Measurements from ENCODE around the gene SLC37A3. TPM values are rescaled to one million over a fixed set of nuclear protein-coding genes. Genes with fewer than 3 reads are reported as not detected.
A peak's percentile ranks its signal among the peaks of the same experiment; 100 is the strongest.
"Not testable (repeated sequence)": the region's sequence is repeated elsewhere in the genome, so short reads cannot be mapped to it uniquely, and the experiment has no call there.

Gene SLC37A3
- total RNA-seq, 8 experiments from 2014 or later: 32.0 to 61.2 (median 38.2) TPM

DNA sequence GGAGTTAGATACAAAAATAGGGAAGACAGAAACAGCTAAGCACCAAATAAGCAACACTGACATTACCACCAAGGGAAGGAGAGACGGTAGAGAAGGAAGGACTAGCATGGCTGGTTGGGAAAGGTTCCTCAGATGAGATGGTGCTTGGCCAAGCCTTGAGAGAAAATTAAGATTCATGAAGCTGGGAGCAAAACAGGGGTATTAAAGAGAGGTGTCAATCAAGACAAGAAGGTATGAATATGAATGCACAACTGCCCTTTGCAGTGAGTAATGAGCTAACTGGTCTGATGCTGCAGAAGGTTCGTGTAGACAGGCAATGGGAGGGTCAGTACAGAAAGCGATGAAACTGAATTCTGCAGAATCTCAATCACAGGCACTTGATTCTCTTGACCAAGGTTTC lies 67.7 kb downstream of the SLC37A3 start:
- peaks cover 0 to 3% of the 10 kb centered on the region in 2 donors for H3K4me1 ChIP-seq (replicated peaks in 1 of 2)
- ATAC-seq (replicated peaks in 6 of 8): no peak
- WGBS, 10 experiments: 45 to 100% (median 81%) methylated on average over 1 to 3 of the region's 3 CpGs; no CpG with 5 or more reads in 3 of the 10 experiments
- no peak overlapping the region for H3K4me3 ChIP-seq
- H3K27ac ChIP-seq: no peak overlapping the region
- in situ Hi-C loops (cut with MboI; ENCODE audit: low pct_unique_long_range_greater_than_20kb in 2 of 9, low sequenced_read_pairs in 9 of 9, unreplicated experiment in 9 of 9): no loop called here

DNA sequence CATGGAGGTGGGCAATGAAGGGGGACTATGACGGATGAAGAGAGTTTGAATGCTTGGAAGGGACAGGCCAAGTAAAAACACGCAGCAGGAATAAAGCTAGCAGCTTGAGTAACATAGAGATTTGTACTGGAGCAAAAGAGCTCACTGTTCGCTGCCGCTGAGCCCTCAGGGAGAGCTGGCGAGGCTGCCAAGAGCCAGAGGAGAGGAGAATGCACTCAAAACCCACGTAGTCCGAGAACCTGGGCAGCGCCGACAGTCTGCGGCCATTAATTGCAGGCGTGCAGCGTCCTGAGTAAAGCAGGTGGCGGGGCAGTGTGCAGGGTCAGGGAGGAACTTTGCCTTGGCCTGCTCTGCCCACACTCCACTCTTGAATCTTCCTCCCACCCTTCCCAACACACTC lies 68.2 kb downstream of the SLC37A3 start:
- no peak overlapping the region for H3K4me3 ChIP-seq
- 83 to 100% (median 97%) methylated on average over 2 to 5 of the region's 13 CpGs; no CpG with 5 or more reads in 4 of the 10 experiments for WGBS, 10 experiments
- no peak overlapping the region for H3K27ac ChIP-seq
- peaks cover 0 to 3% of the 10 kb centered on the region in 2 donors for H3K4me1 ChIP-seq (replicated peaks in 1 of 2)
- ATAC-seq (replicated peaks in 6 of 8): no peak
- in situ Hi-C loops (cut with MboI; ENCODE audit: low pct_unique_long_range_greater_than_20kb in 2 of 9, low sequenced_read_pairs in 9 of 9, unreplicated experiment in 9 of 9): no loop called here

DNA sequence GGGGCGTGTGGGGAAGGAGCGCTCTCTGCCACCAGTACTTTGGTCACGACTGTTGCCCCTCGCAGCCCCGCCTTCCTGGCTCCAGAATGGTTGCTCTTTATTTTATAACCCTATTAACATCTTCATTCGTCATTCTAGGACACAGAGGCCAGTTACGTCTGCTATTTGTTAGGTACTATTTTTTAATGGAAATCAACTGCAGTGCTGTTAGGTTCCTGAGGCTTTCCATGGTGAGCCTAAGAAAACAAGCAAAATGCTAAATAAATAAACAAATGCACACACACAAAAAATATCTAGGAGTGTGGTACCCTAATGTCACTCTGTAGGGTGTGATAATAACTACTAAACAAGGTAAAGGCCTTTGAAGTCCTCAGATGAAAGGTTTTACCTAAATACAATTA lies 71.1 kb downstream of the SLC37A3 start:
- peaks cover 8 to 13% of the 10 kb centered on the region in 2 donors for H3K4me1 ChIP-seq (replicated peaks in 1 of 2)
- ATAC-seq (replicated peaks in 6 of 8): peak in 1 of 8 experiments; percentile 21
- WGBS, 10 experiments: 25 to 100% (median 58%) methylated on average over 2 to 6 of the region's 7 CpGs; no CpG with 5 or more reads in 4 of the 10 experiments
- no peak overlapping the region for H3K4me3 ChIP-seq
- no peak overlapping the region for H3K27ac ChIP-seq
- in situ Hi-C loops (cut with MboI; ENCODE audit: low pct_unique_long_range_greater_than_20kb in 2 of 9, low sequenced_read_pairs in 9 of 9, unreplicated experiment in 9 of 9): no loop called here

DNA sequence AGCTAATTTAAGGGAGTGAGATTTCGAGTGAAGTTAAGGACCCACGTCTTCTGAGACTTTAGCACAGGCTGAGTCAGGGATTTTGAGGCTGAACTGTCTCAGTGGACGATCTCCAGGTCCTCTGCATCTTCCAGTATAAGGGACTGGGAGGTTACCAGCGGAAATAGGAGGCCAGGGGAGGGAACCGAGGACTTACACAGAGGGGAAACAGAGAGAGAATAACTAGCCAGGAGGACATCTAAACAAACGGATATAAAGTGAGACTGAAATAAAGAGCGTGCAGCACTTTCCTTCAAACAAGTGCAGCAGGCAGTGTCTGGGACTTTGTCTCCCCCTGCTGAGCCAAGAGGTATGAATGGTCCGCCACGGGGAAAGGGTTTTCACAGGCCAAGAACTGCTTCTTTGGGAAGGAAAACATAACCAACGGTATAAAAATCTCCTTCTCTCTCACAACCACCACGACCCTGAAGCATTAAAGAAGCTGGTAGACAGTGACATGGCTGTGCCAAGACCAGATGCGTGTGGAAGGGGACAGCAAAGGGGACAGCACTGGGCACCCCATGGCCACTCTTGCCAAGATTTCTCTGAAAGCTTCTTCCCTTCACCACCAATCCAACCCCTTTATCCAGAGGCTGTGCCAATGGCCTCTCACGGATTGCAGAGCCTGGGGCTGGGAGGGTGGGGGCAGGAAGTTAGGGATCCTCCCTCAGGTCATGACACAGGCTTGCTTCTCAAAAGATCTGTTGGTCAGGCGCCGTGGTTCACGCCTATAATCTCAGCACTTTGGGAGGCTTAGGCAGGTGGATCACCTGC lies 72.0 kb downstream of the SLC37A3 start:
- Histone ChIP-seq H3K4me3 (no peak overlapping the region), H3K27ac (no peak overlapping the region), H3K4me1 (replicated peaks in 1 of 2) (peaks cover 8 to 13% of the 10 kb centered on the region in 2 donors)
- in situ Hi-C loops (cut with MboI; ENCODE audit: low pct_unique_long_range_greater_than_20kb in 2 of 9, low sequenced_read_pairs in 9 of 9, unreplicated experiment in 9 of 9): no loop called here
- peak in 7 of 8 experiments; percentile 35 to 95 (median 79) for ATAC-seq (replicated peaks in 6 of 8)
- 0 to 86% (median 23%) methylated on average over 3 to 11 of the region's 16 CpGs; no CpG with 5 or more reads in 3 of the 10 experiments for WGBS, 10 experiments

DNA sequence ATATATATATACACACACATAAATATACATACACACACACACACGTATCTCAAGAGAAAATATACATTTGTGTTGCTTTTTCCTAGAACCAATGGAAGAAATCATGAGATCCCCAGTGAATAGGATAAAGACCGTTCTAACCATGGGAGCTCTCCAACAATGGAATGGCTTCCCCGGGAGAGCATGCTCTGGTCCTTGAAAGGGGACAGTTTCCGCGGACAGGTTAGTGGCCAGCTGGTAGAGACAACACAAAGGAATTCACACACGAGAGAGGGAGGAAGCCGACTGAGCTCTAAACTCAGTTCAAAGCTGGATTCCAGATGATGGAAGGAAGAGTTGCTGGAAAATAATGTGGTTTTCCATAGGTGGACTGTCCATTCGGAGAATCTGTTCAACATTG lies 72.7 kb downstream of the SLC37A3 start:
- Histone ChIP-seq H3K4me3 (no peak overlapping the region), H3K4me1 (replicated peaks in 1 of 2) (peaks cover 8 to 13% of the 10 kb centered on the region in 2 donors), H3K27ac (no peak overlapping the region)
- no peak for ATAC-seq (replicated peaks in 6 of 8)
- 0 to 100% (median 79%) methylated on average over 1 to 7 of the region's 8 CpGs; no CpG with 5 or more reads in 3 of the 10 experiments for WGBS, 10 experiments
- in situ Hi-C loops (cut with MboI; ENCODE audit: low pct_unique_long_range_greater_than_20kb in 2 of 9, low sequenced_read_pairs in 9 of 9, unreplicated experiment in 9 of 9): no loop called here

DNA sequence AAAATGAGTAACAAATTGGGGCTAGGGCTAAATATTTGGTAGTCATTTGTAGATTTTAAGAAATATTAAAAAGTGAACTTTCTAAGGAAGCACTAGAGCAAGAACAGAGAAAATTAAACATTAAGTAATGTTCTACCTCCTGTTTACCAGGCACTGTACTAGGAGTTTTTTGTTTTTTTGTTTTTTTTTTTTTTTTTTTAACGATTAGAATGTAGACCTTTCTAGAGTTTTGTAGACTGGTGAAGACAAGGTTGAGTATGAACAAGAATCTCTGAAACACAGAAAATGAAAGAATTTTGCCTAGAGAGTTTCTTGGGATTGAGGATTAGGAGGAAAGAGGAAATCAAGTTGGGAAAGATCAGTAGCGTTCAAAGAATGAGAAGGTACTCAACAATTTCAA lies 73.6 kb downstream of the SLC37A3 start:
- H3K4me3 ChIP-seq: no peak overlapping the region
- H3K27ac ChIP-seq: no peak overlapping the region
- peaks cover 8 to 13% of the 10 kb centered on the region in 2 donors for H3K4me1 ChIP-seq (replicated peaks in 1 of 2)
- in situ Hi-C loops (cut with MboI; ENCODE audit: low pct_unique_long_range_greater_than_20kb in 2 of 9, low sequenced_read_pairs in 9 of 9, unreplicated experiment in 9 of 9): loop anchor here in 1 of 9 experiments (25.0 kb wide), 1 partner anchor 262 kb away; the partner anchor contains the start of gene PARP12
- 89 to 100% (median 100%) methylated on average over 1 to 2 of the region's 2 CpGs; no CpG with 5 or more reads in 1 of the 10 experiments for WGBS, 10 experiments
- ATAC-seq (replicated peaks in 6 of 8): no peak

DNA sequence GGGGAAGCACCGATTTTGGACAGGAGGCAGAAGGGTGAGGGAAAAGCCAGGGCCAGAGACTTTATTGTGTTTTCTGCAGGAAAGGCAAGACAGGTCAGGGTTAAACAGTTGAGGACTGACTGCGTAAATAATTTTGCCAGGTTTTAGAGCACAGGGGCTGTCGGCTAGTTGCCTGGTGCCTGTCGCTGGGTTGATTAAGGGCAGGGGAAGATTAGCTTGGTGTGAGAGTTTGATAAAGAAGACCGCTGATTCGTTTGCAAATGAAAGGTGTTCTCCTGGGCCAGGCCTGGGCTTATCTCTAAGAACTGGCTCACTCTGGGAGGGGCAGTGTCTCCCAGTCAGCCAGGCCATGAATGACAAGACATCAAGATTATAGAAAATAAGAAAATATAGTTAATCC lies 75.6 kb downstream of the SLC37A3 start:
- in situ Hi-C loops (cut with MboI; ENCODE audit: low pct_unique_long_range_greater_than_20kb in 2 of 9, low sequenced_read_pairs in 9 of 9, unreplicated experiment in 9 of 9): loop anchor here in 1 of 9 experiments (25.0 kb wide), 1 partner anchor 260 kb away; the partner anchor contains the start of gene PARP12
- peak in 1 of 8 experiments; percentile 47 for ATAC-seq (replicated peaks in 6 of 8)
- no peak overlapping the region for H3K4me3 ChIP-seq
- WGBS, 10 experiments: 0 to 92% (median 39%) methylated on average over 1 to 5 of the region's 6 CpGs
- H3K27ac ChIP-seq: no peak overlapping the region
- peaks cover 8 to 13% of the 10 kb centered on the region in 2 donors for H3K4me1 ChIP-seq (replicated peaks in 1 of 2)

DNA sequence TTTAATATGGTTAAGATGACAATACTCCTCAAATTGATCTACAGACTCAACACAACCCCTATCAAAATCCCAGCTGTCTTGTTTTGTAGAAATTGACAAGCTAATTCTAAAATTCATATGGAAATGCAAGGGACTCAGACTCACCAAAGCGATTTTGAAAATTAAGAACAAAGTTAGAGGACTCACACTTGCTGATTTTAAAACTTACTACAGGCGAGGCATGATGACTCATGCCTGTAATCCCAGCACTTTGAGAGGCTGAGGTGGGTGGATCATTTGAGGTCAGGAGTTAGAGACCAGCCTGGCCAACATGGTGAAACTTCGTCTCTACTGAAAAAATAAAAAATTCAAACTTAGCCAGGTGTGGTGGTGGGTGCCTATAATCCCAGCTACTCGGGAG lies 78.3 kb downstream of the SLC37A3 start:
- not testable (repeated sequence) for ATAC-seq (replicated peaks in 6 of 8); H3K4me1 ChIP-seq (replicated peaks in 1 of 2); H3K4me3 ChIP-seq; H3K27ac ChIP-seq
- in situ Hi-C loops (cut with MboI; ENCODE audit: low pct_unique_long_range_greater_than_20kb in 2 of 9, low sequenced_read_pairs in 9 of 9, unreplicated experiment in 9 of 9): loop anchor here in 1 of 9 experiments (25.0 kb wide), 1 partner anchor 258 kb away; the partner anchor contains the start of gene PARP12
- WGBS, 10 experiments: 51 to 100% (median 91%) methylated on average over 1 to 4 of the region's 4 CpGs

DNA sequence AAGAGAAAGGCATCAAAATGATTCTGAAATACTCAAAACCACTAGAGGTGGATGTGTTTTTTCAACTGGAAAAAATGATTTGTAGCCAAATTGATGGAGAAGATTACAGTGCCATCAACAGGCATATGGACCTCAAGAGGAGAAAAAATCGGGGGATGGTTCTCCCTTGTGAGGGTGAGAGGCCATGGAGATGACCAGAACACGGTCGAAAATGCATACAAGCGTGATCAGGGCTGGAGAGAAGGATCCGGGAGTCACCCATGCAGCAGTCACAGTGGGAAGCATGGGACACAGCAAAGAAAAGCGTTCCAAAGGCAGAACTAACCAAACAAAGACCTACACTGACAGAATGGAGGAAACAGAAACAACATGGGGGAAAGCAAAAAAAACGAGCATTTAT lies 80.3 kb downstream of the SLC37A3 start:
- 74 to 100% (median 88%) methylated on average over 1 to 7 of the region's 7 CpGs; no CpG with 5 or more reads in 1 of the 10 experiments for WGBS, 10 experiments
- no peak for ATAC-seq (replicated peaks in 6 of 8)
- Histone ChIP-seq H3K4me3 (no peak overlapping the region), H3K4me1 (replicated peaks in 1 of 2) (peaks cover 6% of the 10 kb centered on the region in 2 donors), H3K27ac (no peak overlapping the region)
- in situ Hi-C loops (cut with MboI; ENCODE audit: low pct_unique_long_range_greater_than_20kb in 2 of 9, low sequenced_read_pairs in 9 of 9, unreplicated experiment in 9 of 9): loop anchor here in 1 of 9 experiments (25.0 kb wide), 1 partner anchor 256 kb away; the partner anchor contains the start of gene PARP12

DNA sequence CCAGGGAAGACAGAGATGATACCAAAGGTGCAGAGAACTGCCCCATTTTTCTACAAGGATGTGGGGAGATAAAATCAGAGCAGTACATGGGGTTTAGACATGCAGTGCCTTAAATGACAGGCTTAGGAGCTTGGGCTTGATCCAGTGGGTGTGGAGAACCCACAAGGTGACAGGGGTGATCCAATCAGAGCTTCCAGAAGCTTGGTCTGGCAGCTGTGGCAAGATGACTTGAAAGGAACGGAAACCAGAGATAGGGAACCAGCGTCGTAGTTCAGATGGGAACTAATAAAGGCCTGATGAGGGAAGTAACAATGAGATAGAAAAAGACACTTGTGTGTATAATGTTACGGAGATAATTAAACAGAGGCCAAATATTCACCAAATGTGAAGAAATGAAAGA lies 80.7 kb downstream of the SLC37A3 start:
- Histone ChIP-seq H3K27ac (no peak overlapping the region), H3K4me1 (replicated peaks in 1 of 2) (peaks cover 2% of the 10 kb centered on the region in 2 donors), H3K4me3 (no peak overlapping the region)
- 63 to 100% (median 95%) methylated on average over 2 to 4 of the region's 4 CpGs for WGBS, 10 experiments
- ATAC-seq (replicated peaks in 6 of 8): no peak
- in situ Hi-C loops (cut with MboI; ENCODE audit: low pct_unique_long_range_greater_than_20kb in 2 of 9, low sequenced_read_pairs in 9 of 9, unreplicated experiment in 9 of 9): loop anchor here in 1 of 9 experiments (25.0 kb wide), 1 partner anchor 255 kb away; the partner anchor contains the start of gene PARP12

DNA sequence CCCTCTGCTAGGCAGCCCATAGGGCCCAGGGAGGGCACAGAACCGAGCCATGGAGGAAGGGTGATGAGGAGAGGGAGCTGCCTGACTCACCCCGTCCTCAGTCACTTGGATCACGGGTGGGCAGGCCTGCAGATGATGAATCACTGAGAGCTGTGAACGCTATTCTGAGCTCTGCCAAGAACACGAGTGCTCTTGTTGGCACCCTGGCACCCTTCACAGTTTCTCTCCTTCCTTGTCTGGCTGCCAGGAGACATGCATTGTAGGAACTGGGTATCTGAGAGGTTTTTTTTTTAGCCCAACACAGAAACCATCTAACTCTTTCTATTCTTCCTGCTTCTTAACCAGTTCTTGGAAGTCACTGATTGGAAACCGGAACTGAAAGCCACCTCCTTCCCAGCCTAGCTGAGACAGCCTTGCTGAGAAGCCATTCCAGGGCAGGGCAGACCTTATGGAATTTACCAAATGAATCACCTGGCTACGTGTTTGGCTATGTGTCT lies 82.1 kb downstream of the SLC37A3 start:
- H3K4me3 ChIP-seq: no peak overlapping the region
- in situ Hi-C loops (cut with MboI; ENCODE audit: low pct_unique_long_range_greater_than_20kb in 2 of 9, low sequenced_read_pairs in 9 of 9, unreplicated experiment in 9 of 9): loop anchor here in 1 of 9 experiments (25.0 kb wide), 1 partner anchor 254 kb away; the partner anchor contains the start of gene PARP12
- H3K27ac ChIP-seq: no peak overlapping the region
- 0 to 90% (median 40%) methylated on average over 1 to 4 of the region's 7 CpGs; no CpG with 5 or more reads in 1 of the 10 experiments for WGBS, 10 experiments
- no peaks in the 10 kb centered on the region for H3K4me1 ChIP-seq (replicated peaks in 1 of 2)
- ATAC-seq (replicated peaks in 6 of 8): peak in 6 of 8 experiments; percentile 27 to 94 (median 72)

DNA sequence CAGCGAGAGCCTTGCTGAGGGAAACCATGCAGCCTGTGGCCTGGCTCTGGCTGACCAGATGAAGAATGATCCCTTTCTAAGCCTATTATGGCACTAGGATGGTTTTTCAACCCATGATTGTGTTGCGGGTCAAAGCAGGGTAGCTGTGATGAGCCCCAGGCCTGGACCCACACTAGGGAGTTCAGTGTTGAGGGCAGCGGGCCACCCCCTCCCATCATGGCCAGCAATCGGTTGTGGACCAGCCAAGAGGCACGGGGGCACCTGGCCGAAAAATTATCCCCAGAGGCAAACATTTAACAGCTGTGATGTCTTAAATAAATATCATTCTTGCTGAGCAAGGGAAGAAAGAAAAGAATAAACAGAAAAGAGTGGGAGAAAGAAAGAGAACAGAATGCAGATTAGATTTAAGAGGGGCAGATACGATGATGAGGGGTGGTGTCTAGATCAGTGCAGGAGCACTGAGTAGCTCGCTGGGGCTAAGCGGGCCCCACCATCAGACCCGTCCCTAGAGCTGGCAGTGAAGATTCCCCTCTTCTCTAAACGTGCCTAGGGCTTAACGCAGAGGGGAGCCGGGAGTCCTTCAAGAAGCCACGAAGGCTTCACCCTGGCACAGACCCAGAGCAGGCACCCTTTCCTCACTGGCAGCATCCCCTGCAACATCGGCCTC lies 82.7 kb downstream of the SLC37A3 start:
- in situ Hi-C loops (cut with MboI; ENCODE audit: low pct_unique_long_range_greater_than_20kb in 2 of 9, low sequenced_read_pairs in 9 of 9, unreplicated experiment in 9 of 9): loop anchor here in 1 of 9 experiments (25.0 kb wide), 1 partner anchor 253 kb away; the partner anchor contains the start of gene PARP12
- no peak overlapping the region for H3K4me3 ChIP-seq
- H3K4me1 ChIP-seq (replicated peaks in 1 of 2): no peaks in the 10 kb centered on the region
- H3K27ac ChIP-seq: no peak overlapping the region
- peak in 1 of 8 experiments; percentile 25 for ATAC-seq (replicated peaks in 6 of 8)
- 20 to 100% (median 73%) methylated on average over 1 to 11 of the region's 15 CpGs for WGBS, 10 experiments

Data from motor neuron (in vitro differentiated cells).